Right atrium auricular region (tissue), 2 donors: Measurements from ENCODE around the gene ZBTB20. TPM values are rescaled to one million over a fixed set of nuclear protein-coding genes. Genes with fewer than 3 reads are reported as not detected.

Experiments used
- DNase-seq: peaks from one replicate; pipeline ENCODE4 v3.0.0-alpha.2; 2019; ENCODE audit warnings: low spot score
- H3K27ac ChIP-seq, 2 donors: fragments of 200-600 bp; sonication (generic); 1 replicate in 1 of 2; 2 replicates in 1 of 2; pipeline ENCODE4 v1.5.1; 2016 to 2019
- H3K27me3 ChIP-seq, 2 donors: fragments of 200-600 bp; sonication (generic); one replicate each; pipeline versions ENCODE4 v1.5.1 to v1.6.0; 2017 to 2019
- H3K36me3 ChIP-seq: fragments of 200-600 bp; sonication (generic); one replicate; pipeline ENCODE4 v1.5.1; 2016
- H3K4me1 ChIP-seq, 2 donors: fragments of 200-600 bp; sonication (generic); one replicate each; pipeline versions ENCODE4 v1.5.1 to v1.6.0; 2017 to 2019
- H3K4me3 ChIP-seq, 2 donors: fragments of 200-600 bp; sonication (generic); 1 replicate in 1 of 2; 2 replicates in 1 of 2; pipeline ENCODE4 v1.5.1; 2017 to 2019; ENCODE audit warnings: mild to moderate bottlenecking in 1 of 2, moderate library complexity in 1 of 2
- H3K9me3 ChIP-seq, 2 donors: fragments of 200-600 bp; sonication (generic); one replicate each; pipeline ENCODE4 v1.5.1; 2019
- total RNA-seq, 2 donors: library from RNA; depleted of rRNA; stranded (reverse); fragments of >200 nt; gene quantifications; one replicate each; pipeline ENCODE4 v1.1.0, GENCODE V29; 2016
- TF ChIP-seq, protein P1 (sequence below), 2 donors: fragments of 200-600 bp; sonication (generic); IDR thresholded peaks; one replicate each; pipeline ENCODE4 v1.5.1; 2019; ENCODE audit warnings: antibody characterized with exemption in 2 of 2

Gene ZBTB20
- total RNA-seq, 2 donors from 2014 or later = 84.6 to 90.8 TPM

DNA sequence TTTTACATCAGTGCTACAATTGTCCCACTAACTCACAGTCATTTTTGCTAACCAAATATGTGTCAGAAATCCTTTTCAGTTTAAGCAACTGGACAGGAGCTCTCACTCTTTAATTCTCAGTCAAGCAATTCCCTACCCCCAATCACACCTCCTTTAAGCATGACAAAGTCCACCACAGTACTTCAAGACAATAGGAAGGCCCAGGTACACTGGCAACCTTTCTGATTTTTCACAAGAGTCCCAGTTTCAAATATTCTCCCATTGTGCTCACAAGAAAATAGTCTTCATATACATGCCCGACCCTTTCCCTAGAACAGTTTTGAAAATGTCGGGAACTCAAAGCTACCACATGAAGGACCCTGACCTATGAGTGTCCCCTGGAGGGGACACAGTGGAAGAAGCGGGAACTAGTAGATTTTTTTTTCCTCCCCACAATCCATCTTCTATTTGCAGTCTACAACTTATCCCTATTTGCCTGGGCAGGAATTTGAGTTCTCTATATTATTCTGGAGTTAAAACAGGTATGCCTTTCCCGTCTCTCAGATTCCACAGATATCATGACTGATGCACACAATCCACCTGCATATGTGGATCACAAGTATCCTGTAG, 439.7 kb downstream of the ZBTB20 start:
- Histone ChIP-seq H3K27ac (no peak overlapping the region), H3K4me1 (peaks cover 0 to 17% of the 10 kb centered on the region in 2 donors), H3K36me3 (no peaks in the 10 kb centered on the region), H3K4me3 (no peak overlapping the region), H3K27me3 (no peaks in the 10 kb centered on the region), H3K9me3 (no peaks in the 10 kb centered on the region)
- DNase-seq = no peak
- TF ChIP-seq, protein P1, sequence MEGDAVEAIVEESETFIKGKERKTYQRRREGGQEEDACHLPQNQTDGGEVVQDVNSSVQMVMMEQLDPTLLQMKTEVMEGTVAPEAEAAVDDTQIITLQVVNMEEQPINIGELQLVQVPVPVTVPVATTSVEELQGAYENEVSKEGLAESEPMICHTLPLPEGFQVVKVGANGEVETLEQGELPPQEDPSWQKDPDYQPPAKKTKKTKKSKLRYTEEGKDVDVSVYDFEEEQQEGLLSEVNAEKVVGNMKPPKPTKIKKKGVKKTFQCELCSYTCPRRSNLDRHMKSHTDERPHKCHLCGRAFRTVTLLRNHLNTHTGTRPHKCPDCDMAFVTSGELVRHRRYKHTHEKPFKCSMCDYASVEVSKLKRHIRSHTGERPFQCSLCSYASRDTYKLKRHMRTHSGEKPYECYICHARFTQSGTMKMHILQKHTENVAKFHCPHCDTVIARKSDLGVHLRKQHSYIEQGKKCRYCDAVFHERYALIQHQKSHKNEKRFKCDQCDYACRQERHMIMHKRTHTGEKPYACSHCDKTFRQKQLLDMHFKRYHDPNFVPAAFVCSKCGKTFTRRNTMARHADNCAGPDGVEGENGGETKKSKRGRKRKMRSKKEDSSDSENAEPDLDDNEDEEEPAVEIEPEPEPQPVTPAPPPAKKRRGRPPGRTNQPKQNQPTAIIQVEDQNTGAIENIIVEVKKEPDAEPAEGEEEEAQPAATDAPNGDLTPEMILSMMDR (IDR thresholded peaks at IDR 0.05) = no peak

GRCh38 chr3:114706591-114707232, 440.4 kb downstream of the ZBTB20 start:
- Histone ChIP-seq H3K27me3 (no peaks in the 10 kb centered on the region), H3K4me3 (no peak overlapping the region), H3K4me1 (peaks cover 0 to 17% of the 10 kb centered on the region in 2 donors), H3K27ac (no peak overlapping the region), H3K36me3 (no peaks in the 10 kb centered on the region), H3K9me3 (no peaks in the 10 kb centered on the region)
- TF ChIP-seq, protein P1 (IDR thresholded peaks at IDR 0.05) = no peak
- DNase-seq = no peak

- H3K4me3 ChIP-seq = no peak overlapping the region
- H3K9me3 ChIP-seq = no peaks in the 10 kb centered on the region
- no peaks in the 10 kb centered on the region for H3K36me3 ChIP-seq
- no peaks in the 10 kb centered on the region for H3K27me3 ChIP-seq
- TF ChIP-seq, protein P1 (IDR thresholded peaks at IDR 0.05) = no peak
- H3K4me1 ChIP-seq = peaks cover 0 to 6% of the 10 kb centered on the region in 2 donors
- H3K27ac ChIP-seq = no peak overlapping the region
- no peak for DNase-seq
These were observed 446.4 kb downstream of the ZBTB20 start for GRCh38 chr3:114700637-114701234.

GRCh38 chr3:114698146-114699105, 448.7 kb downstream of the ZBTB20 start:
- TF ChIP-seq, protein P1 (IDR thresholded peaks at IDR 0.05) = no peak
- no peak overlapping the region for H3K4me3 ChIP-seq
- no peak for DNase-seq
- no peaks in the 10 kb centered on the region for H3K4me1 ChIP-seq
- no peaks in the 10 kb centered on the region for H3K9me3 ChIP-seq
- H3K27ac ChIP-seq = no peak overlapping the region
- no peaks in the 10 kb centered on the region for H3K36me3 ChIP-seq
- no peaks in the 10 kb centered on the region for H3K27me3 ChIP-seq

GRCh38 chr3:114697401-114697800, 449.7 kb downstream of the ZBTB20 start:
- H3K27ac ChIP-seq = no peak overlapping the region
- no peaks in the 10 kb centered on the region for H3K36me3 ChIP-seq
- TF ChIP-seq, protein P1 (IDR thresholded peaks at IDR 0.05) = no peak
- no peak overlapping the region for H3K4me3 ChIP-seq
- no peaks in the 10 kb centered on the region for H3K27me3 ChIP-seq
- H3K4me1 ChIP-seq = no peaks in the 10 kb centered on the region
- H3K9me3 ChIP-seq = no peaks in the 10 kb centered on the region
- DNase-seq = no peak
